ENCODE data around the gene KRT76. TPM values are rescaled to one million over a fixed set of nuclear protein-coding genes. Genes with fewer than 3 reads are reported as not detected.

The KRT76 gene
- total and polyA plus RNA-seq, 7 donors = not detected

DNA sequence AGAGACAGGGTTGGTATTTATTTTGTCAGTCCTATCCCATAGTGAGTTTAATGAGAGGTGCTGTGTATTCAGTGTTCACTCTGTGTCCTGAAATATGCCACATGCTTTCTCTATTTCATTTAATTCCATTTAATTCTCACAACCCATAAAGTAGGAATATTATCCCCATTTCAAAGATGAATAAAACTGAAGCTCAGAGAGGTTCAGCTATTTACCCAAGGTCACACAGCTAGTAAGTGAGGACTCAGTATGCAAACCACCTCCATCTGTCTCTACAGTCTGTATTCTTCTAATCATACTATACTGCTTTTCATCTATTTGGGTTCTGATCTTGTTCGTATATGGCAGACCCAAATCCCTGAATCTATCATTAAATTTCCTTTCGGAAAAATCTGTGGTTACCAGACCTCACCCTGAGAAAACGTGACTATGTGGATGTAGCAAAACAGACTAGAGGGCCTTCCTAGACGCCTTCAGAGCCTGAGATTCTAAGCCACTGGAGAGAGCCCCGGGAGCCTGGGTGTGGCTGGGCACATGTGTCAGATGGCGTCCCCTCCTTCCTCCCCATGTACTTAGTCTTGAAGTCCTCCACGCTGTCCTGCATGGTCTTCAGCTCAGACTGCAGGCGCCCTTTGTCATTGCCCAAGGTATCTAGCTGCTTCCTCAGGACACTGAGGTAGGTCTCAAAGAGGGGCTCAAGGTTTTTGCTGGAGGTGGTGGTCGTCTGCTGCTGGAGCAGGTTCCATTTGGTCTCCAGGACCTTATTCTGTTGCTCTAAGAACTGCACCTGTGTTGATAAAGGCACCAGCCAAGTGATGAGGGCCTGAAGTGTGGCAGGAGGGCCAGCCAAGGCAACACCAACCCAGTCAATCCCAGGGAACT lies 34.3 kb upstream of the KRT76 start:
- TF ChIP-seq, protein P1, sequence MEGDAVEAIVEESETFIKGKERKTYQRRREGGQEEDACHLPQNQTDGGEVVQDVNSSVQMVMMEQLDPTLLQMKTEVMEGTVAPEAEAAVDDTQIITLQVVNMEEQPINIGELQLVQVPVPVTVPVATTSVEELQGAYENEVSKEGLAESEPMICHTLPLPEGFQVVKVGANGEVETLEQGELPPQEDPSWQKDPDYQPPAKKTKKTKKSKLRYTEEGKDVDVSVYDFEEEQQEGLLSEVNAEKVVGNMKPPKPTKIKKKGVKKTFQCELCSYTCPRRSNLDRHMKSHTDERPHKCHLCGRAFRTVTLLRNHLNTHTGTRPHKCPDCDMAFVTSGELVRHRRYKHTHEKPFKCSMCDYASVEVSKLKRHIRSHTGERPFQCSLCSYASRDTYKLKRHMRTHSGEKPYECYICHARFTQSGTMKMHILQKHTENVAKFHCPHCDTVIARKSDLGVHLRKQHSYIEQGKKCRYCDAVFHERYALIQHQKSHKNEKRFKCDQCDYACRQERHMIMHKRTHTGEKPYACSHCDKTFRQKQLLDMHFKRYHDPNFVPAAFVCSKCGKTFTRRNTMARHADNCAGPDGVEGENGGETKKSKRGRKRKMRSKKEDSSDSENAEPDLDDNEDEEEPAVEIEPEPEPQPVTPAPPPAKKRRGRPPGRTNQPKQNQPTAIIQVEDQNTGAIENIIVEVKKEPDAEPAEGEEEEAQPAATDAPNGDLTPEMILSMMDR (IDR thresholded peaks at IDR 0.05) = no peak
- DNase-seq (no peak), ATAC-seq (no peak)
- Histone ChIP-seq H3K9me3 (no peaks in the 10 kb centered on the region), H3K27me3 (ENCODE audit: insufficient read depth in 3 of 3, low read length in 2 of 3) (peaks cover 0 to 7% (median 0%) of the 10 kb centered on the region in 3 donors), H3K27ac (no peak overlapping the region), H3K36me3 (ENCODE audit: insufficient read depth in 1 of 2, low read depth in 1 of 2) (no peaks in the 10 kb centered on the region), H3K4me3 (no peak overlapping the region), H3K4me1 (no peaks in the 10 kb centered on the region)
- 73 to 79% (median 76%) methylated on average over 9 of the region's 9 CpGs for WGBS, 3 donors
- intact Hi-C loops (cut with DNase I) = no loop called here

- WGBS, 3 donors = 66 to 82% (median 66%) methylated on average over 5 of the region's 5 CpGs
- H3K4me1 ChIP-seq = no peaks in the 10 kb centered on the region
- no peak for DNase-seq
- no peaks in the 10 kb centered on the region for H3K36me3 ChIP-seq (ENCODE audit: insufficient read depth in 1 of 2, low read depth in 1 of 2)
- ATAC-seq = no peak
- H3K9me3 ChIP-seq = no peaks in the 10 kb centered on the region
- intact Hi-C loops (cut with DNase I) = no loop called here
- no peak overlapping the region for H3K4me3 ChIP-seq
- TF ChIP-seq, protein P1 (IDR thresholded peaks at IDR 0.05) = no peak
- peaks cover 0 to 7% (median 0%) of the 10 kb centered on the region in 3 donors for H3K27me3 ChIP-seq (ENCODE audit: insufficient read depth in 3 of 3, low read length in 2 of 3)
- no peak overlapping the region for H3K27ac ChIP-seq
These were observed 33.4 kb upstream of the KRT76 start for GRCh38 chr12:52810554-52810953.

DNA sequence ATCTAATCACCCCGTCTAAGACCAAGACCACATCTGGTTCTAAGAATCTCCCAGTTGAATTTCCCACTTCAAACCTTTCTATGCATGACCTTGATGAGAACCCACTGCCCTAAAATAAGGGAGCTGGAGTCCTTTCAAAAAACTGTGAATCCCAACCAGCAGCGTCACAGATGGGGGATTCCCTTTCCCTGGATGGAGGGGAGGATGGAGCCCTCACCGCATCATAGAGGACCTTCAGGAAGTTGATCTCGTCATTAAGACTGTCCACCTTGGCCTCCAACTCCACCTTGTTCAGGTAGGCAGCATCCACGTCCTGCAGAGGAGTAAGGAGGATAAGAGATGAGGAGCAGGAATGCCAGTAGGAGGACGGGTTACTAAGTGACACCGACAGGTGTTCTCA lies 32.0 kb upstream of the KRT76 start:
- DNase-seq (no peak), ATAC-seq (no peak)
- Histone ChIP-seq H3K9me3 (no peaks in the 10 kb centered on the region), H3K27me3 (ENCODE audit: insufficient read depth in 3 of 3, low read length in 2 of 3) (peaks cover 0 to 7% (median 0%) of the 10 kb centered on the region in 3 donors), H3K4me3 (no peak overlapping the region), H3K36me3 (ENCODE audit: insufficient read depth in 1 of 2, low read depth in 1 of 2) (no peaks in the 10 kb centered on the region), H3K27ac (no peak overlapping the region), H3K4me1 (no peaks in the 10 kb centered on the region)
- 60 to 67% (median 62%) methylated on average over 7 of the region's 7 CpGs for WGBS, 3 donors
- TF ChIP-seq, protein P1 (IDR thresholded peaks at IDR 0.05) = no peak
- intact Hi-C loops (cut with DNase I) = no loop called here

DNA sequence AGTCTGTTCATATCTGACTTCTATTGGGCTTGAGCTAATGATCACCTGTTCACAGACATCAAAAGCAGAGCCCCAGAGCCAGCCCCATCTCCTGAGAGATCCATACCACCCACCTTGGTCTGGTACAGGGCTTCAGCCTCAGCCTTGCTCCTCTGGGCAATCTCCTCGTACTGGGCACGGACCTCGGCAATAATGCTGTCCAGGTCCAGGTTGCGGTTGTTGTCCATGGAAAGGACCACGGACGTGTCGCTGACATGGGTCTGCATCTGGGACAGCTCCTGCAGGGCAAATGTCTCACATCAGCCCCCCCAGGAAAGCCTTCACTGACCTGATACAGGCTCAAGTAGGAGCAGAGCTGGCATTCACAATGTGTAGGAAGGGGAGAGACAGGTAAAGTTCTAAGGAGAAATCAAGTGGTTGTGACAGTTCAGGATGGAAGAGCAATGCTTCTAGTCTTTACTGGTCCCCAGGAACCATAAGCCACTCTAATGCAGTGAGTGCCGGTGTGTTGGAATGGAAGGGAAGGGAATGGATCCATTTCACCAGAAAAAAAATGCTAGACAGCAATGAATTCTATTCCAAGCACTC lies 31.5 kb upstream of the KRT76 start:
- DNase-seq (no peak), ATAC-seq (no peak)
- Histone ChIP-seq H3K4me3 (no peak overlapping the region), H3K27me3 (ENCODE audit: insufficient read depth in 3 of 3, low read length in 2 of 3) (peaks cover 0 to 7% (median 0%) of the 10 kb centered on the region in 3 donors), H3K4me1 (no peaks in the 10 kb centered on the region), H3K9me3 (no peaks in the 10 kb centered on the region), H3K36me3 (ENCODE audit: insufficient read depth in 1 of 2, low read depth in 1 of 2) (no peaks in the 10 kb centered on the region), H3K27ac (no peak overlapping the region)
- TF ChIP-seq, protein P1 (IDR thresholded peaks at IDR 0.05) = no peak
- 84 to 91% (median 88%) methylated on average over 8 of the region's 8 CpGs for WGBS, 3 donors
- intact Hi-C loops (cut with DNase I) = no loop called here
